HG02970 (cell line): ENCODE data around the gene SNX10.

ENCODE experiments used
- ATAC-seq: cut with Tn5 transposase; IDR thresholded peaks from one replicate; pipeline ENCODE4 v1.9.1; 2021; ENCODE audit warnings: mild to moderate bottlenecking, moderate library complexity, moderate number of reproducible peaks; ENCODE audit not compliant: unreplicated experiment, low FRiP score

Gene SNX10

GRCh38 chr7:26295586-26295985, 3.9 kb downstream of the SNX10 start:
- no peak for ATAC-seq

GRCh38 chr7:26298472-26299058, 6.9 kb downstream of the SNX10 start:
- ATAC-seq: no peak

- ATAC-seq: no peak
These were observed 13.6 kb downstream of the SNX10 start for GRCh38 chr7:26305090-26305868.

GRCh38 chr7:26305869-26306665, 14.4 kb downstream of the SNX10 start:
- ATAC-seq: no peak

- ATAC-seq: no peak
These were observed 15.1 kb downstream of the SNX10 start for GRCh38 chr7:26306790-26307189.

- ATAC-seq: no peak
These were observed 15.6 kb downstream of the SNX10 start for GRCh38 chr7:26307226-26307625.

- ATAC-seq: no peak
These were observed 16.1 kb downstream of the SNX10 start for GRCh38 chr7:26307791-26308190.

GRCh38 chr7:26308551-26308950, 16.9 kb downstream of the SNX10 start:
- ATAC-seq: no peak

- no peak for ATAC-seq
These were observed 17.4 kb downstream of the SNX10 start for GRCh38 chr7:26309089-26309488.

DNA sequence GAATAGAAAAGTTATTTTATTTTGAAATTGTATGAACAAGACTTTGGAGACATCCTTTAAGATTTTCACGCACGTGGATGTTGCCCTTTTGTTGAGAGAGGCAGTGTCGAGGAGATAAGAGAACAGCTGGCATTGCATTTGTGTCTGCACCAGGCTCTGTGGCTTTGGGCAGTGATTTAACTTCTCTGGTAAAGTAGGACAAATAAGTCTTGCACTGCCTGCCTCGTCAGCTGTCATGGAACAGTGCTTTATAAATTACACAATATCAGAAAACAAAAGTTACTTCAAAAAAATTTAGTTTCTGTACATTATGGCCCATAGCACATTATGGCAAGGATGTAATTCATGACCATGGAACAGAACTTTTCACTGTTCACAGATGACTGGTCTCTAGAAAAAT, 20.1 kb downstream of the SNX10 start:
- ATAC-seq: no peak

DNA sequence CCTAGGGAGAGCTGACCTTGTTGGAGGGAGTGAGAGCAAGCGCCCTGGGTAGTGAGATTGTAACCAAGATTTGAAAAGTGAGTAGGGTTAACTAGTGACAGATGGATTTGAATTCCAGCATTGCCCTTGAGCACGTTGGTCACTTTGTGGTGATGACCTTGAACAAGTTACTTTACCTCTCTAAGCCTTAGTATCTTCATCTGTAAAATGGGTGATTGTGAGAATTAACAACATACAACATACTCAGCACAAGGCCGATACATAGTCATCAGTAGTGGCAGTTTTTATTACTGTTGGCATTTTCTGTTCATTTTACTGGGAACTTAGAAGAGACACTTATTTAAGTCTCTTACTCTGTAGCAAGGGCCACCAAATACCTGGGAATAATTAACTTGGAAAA, 25.5 kb downstream of the SNX10 start:
- no peak for ATAC-seq

DNA sequence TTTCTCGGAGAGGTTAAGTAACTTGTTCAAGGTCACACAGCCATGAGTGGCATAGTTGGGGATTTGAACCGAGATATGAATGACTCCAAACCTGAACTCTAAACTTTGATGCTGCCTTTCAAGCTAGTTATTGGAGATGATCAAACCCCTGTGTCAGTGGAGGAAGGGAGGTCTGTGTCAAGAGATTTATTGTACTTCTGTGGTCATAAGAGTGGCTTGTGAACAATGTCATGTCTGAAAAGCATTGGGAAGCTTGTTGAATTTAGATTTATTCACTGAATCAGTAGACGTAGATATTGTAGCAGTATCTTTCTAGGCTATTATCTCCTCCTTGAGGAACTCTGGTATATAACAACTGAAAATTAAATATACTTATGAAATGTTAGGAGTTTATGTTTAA, 27.3 kb downstream of the SNX10 start:
- ATAC-seq: no peak

DNA sequence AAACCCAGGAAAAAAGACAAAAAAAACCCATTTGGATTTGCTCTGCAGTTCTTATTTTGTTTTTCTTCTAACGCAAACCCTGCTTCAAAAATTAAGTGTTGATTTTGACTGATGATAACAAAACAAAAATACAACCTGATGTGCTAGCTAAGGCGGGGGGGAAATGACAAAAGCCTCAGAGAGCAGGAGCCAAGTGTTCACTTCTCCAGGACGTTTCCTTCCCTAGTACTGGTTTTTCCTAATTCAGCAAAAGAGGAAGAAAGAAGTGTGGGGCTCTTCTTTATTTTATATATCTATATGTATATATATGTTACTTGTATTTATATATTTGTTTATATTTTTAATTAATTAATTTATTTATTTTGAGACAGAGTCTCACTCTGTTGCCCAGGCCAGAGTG, 28.0 kb downstream of the SNX10 start:
- no peak for ATAC-seq

DNA sequence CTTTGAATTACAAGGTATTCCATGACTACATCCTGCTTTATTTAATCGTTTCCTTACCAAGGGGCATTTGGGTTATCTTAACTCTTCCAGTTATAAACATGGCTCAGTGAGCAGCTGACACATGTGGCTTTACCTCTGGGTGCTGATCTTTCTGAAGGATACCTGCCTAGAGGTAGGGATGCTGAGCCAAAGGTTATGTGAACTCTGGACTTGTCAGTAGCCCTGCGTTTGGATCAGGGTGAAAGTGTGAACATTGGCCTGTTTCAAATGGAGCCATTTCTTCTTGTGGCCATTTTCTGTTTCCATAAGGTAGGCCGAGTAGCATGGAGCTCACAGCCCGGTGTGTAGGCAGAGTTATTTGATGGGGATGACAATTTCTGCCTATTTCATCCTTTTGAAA, 29.2 kb downstream of the SNX10 start:
- ATAC-seq: no peak

DNA sequence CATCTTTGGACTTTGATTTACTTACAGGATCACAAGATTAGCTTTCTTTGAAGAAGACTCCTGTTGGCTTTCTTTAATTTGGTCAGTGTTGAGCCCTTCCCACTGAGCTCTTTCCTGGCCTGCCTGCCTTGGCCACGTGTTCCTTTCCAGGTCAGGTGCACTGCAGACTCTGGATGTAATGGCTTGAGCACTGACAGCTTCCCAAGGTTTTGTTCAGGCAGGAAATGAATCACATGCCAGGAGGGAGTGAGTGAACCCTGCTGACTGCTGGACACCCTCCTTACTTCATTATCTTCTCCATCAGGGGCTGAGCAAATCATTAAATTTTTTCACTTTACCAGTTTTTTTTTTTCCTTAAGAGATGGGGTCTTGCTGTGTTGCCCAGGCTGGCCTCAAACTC, 29.8 kb downstream of the SNX10 start:
- no peak for ATAC-seq

- ATAC-seq: no peak
These were observed 34.5 kb downstream of the SNX10 start for GRCh38 chr7:26326211-26326610.

- no peak for ATAC-seq
These were observed 37.1 kb downstream of the SNX10 start for GRCh38 chr7:26328498-26329390.

GRCh38 chr7:26329520-26330255, 38.0 kb downstream of the SNX10 start:
- ATAC-seq: no peak

DNA sequence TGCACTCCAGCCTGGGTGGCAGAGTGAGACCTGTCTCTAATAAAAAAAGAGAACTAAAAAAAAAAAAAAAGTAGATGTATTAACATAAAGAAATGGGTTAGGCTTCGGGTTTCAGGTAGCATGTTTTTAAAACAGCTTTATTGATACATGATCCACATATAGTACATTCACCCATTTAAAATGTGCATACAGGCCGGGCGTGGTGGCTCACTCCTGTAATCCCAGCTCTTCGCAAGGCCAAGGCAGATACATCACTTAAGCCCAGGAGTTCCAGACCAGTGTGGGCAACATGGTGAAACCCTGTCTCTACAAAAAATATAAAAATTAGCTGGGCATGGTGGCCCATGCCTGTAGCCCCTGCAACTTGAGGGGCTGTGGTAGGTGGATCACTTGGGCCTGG, 39.5 kb downstream of the SNX10 start:
- no peak for ATAC-seq

- ATAC-seq: no peak
These were observed 40.1 kb downstream of the SNX10 start for GRCh38 chr7:26331789-26332188.
